Stimulated activated naive CD8-positive, alpha-beta T cell treated with anti-CD3 and anti-CD28 coated beads, Interleukin-15, Interleukin-2, amounts not matched to agents 100 ng/mL and 50 ng/mL, for 24 hours (primary cell): ENCODE data around the gene VPREB1.
"Not testable (repeated sequence)": the region's sequence is repeated elsewhere in the genome, so short reads cannot be mapped to it uniquely, and the experiment has no call there.

Experiments
- H3K27ac Mint-ChIP-seq: one replicate; pipeline ENCODE4 v1.8.0; 2021; ENCODE audit warnings: mild to moderate bottlenecking, mixed read lengths
- H3K27me3 Mint-ChIP-seq: one replicate; pipeline ENCODE4 v1.8.0; 2021; ENCODE audit warnings: mixed read lengths
- H3K36me3 Mint-ChIP-seq: one replicate; pipeline ENCODE4 v1.8.0; 2021; ENCODE audit warnings: low read depth, mixed read lengths
- H3K4me1 Mint-ChIP-seq: one replicate; pipeline ENCODE4 v1.8.0; 2021; ENCODE audit warnings: low read depth, mixed read lengths
- H3K4me3 Mint-ChIP-seq: one replicate; pipeline ENCODE4 v1.8.0; 2021; ENCODE audit warnings: mild to moderate bottlenecking, mixed read lengths
- H3K9me3 Mint-ChIP-seq: one replicate; pipeline ENCODE4 v1.8.0; 2021; ENCODE audit warnings: mixed read lengths

VPREB1 gene

GRCh38 chr22:22208652-22209051 lies 35.9 kb upstream of the VPREB1 start:
- H3K4me1 Mint-ChIP-seq: peaks cover 42% of the 10 kb centered on the region
- peaks cover 3% of the 10 kb centered on the region for H3K27me3 Mint-ChIP-seq
- no peaks in the 10 kb centered on the region for H3K36me3 Mint-ChIP-seq
- H3K9me3 Mint-ChIP-seq: no peaks in the 10 kb centered on the region
- H3K4me3 Mint-ChIP-seq: no peak overlapping the region
- no peak overlapping the region for H3K27ac Mint-ChIP-seq

- H3K4me1 Mint-ChIP-seq: peaks cover 42% of the 10 kb centered on the region
- not testable (repeated sequence) for H3K9me3 Mint-ChIP-seq, H3K27ac Mint-ChIP-seq, H3K27me3 Mint-ChIP-seq, H3K4me3 Mint-ChIP-seq, H3K36me3 Mint-ChIP-seq
Observed at GRCh38 chr22:22209080-22209640, 35.4 kb upstream of the VPREB1 start.

DNA sequence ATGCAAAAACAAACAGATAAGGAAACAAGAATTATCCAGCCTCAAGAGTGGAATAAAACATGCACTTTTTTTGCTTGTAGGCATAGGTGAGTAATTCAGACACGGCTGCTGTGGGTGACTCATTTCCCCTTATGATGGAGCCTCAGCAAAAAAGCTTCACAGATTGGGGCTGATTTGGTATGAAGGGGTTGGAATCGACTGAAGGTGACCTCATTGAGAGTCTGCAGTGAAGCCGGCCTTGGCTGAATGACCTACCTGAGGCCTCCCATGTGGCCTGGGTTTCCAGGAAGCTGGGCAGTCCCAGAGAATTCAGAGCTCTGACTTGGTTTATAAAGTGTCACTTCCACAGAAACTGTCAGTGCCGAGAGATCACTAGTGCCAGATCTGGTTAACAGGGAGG lies 34.2 kb upstream of the VPREB1 start:
- Mint-ChIP-seq H3K27ac (peak overlapping the region; percentile 91), H3K36me3 (no peaks in the 10 kb centered on the region), H3K4me1 (peaks cover 48% of the 10 kb centered on the region), H3K27me3 (peaks cover 3% of the 10 kb centered on the region), H3K4me3 (peak overlapping the region; percentile 19), H3K9me3 (no peaks in the 10 kb centered on the region)

DNA sequence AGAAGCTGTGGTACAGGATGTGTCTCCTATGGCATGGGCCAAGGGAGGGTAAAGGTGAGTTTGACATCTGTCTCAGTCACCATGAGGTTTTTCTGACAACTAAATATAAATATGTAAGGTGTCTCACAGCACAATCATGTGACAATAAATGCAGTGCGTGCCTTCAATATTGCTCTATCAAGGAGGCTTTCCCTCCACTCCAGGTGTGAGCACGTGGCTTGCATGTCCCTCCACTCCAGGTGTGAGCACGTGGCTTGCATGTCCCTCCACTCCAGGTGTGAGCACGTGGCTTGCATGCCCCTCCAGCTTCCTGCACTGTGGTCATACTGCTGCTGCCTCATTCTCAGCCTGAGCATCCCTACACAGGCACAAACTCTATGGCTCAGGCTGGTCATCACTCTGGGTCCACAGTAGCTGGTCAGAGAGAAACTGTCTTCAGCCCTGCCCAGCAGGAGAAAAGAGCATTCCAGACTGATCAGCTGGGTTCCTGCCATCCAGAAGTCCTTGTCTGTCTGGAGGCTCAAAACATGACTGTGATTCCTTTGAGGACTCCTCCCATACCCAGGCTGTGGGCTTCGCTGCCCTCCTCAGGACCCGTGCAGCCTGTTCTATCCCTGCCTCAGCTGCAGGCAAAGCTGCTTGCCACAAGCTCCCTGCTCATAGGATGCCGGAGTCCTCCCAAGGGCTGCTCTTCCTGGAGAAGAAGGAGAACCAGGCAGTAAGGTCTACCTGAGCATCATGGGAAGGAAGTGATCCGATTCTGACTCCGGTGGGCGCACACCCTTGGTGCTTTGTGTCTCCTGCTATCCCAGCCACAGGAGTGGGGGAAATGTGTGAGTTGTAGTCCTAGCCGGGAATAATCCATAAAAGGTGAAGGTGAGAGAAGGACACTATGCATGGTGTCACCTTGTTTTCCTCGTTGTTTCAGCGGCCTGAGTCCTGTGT lies 33.4 kb upstream of the VPREB1 start:
- Mint-ChIP-seq H3K36me3 (no peaks in the 10 kb centered on the region), H3K27ac (peak overlapping the region; percentile 91), H3K9me3 (no peaks in the 10 kb centered on the region), H3K27me3 (peaks cover 3% of the 10 kb centered on the region), H3K4me3 (no peak overlapping the region), H3K4me1 (peaks cover 55% of the 10 kb centered on the region)

DNA sequence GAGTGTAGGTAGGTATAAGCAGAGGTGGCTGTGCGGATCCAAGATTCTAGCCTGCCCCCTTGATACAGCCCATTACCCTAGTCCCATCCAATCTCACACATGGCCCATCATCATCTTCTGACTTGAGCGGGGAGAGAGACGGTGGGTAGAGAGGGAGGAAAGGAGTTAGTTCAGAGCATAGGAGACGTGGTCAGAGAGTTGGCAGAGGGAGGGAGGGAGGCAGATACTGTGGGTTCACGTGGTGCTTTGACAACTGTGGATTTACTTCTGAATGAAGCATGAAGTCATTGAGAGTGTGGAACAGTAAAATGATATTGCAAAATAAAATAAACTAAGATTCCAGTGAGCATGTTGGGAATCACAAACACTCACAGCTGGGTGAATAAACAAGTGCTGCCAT lies 31.4 kb upstream of the VPREB1 start:
- H3K36me3 Mint-ChIP-seq: no peaks in the 10 kb centered on the region
- peaks cover 46% of the 10 kb centered on the region for H3K4me1 Mint-ChIP-seq
- no peak overlapping the region for H3K4me3 Mint-ChIP-seq
- H3K27me3 Mint-ChIP-seq: peaks cover 3% of the 10 kb centered on the region
- H3K27ac Mint-ChIP-seq: no peak overlapping the region
- H3K9me3 Mint-ChIP-seq: no peaks in the 10 kb centered on the region

GRCh38 chr22:22214819-22215329 lies 29.7 kb upstream of the VPREB1 start:
- Mint-ChIP-seq H3K9me3 (no peaks in the 10 kb centered on the region), H3K36me3 (no peaks in the 10 kb centered on the region), H3K4me3 (no peak overlapping the region), H3K4me1 (peaks cover 34% of the 10 kb centered on the region), H3K27me3 (peaks cover 3% of the 10 kb centered on the region), H3K27ac (no peak overlapping the region)

DNA sequence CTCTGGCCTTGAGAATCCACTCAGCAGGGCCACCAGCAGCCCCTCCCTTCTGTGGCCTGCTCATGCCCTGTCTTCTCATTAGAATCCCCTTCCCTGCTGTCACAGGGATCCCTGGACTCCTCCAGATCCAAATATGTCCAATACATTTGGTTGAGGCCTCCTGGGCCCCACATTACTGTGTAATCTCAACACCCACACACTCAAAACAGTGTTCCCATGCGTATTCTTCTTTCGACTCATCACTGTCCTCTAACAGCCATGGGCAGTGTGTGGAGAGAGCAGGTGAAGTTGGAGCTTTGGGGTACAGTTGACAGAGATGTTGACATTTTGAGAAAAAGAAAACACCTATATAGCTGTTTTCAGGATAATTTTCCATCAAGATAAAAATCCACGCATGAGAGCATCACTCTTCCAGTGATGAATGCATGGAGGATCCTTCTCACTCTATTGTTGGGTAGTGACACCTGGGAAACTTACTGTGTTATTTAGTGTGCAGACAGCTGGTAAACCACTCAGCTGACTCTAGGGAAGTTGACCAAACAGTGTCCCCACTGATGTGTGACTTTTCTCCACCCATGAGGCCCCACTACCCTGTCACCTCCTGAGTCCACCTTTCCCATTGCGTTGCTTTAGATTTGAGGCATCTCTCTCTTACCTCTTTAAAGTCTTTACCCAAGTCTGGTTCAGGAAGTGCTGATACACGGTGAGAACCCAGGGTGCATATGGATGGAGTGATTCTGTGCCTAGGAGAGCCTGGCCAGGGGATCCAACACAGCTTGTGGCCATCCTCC lies 28.7 kb upstream of the VPREB1 start:
- Mint-ChIP-seq H3K36me3 (no peaks in the 10 kb centered on the region), H3K9me3 (no peaks in the 10 kb centered on the region), H3K4me1 (peaks cover 25% of the 10 kb centered on the region), H3K27me3 (peaks cover 3% of the 10 kb centered on the region), H3K4me3 (no peak overlapping the region), H3K27ac (no peak overlapping the region)

GRCh38 chr22:22216450-22216959 lies 28.1 kb upstream of the VPREB1 start:
- peaks cover 19% of the 10 kb centered on the region for H3K4me1 Mint-ChIP-seq
- H3K4me3 Mint-ChIP-seq: no peak overlapping the region
- no peaks in the 10 kb centered on the region for H3K9me3 Mint-ChIP-seq
- H3K27me3 Mint-ChIP-seq: peaks cover 3% of the 10 kb centered on the region
- H3K27ac Mint-ChIP-seq: no peak overlapping the region
- H3K36me3 Mint-ChIP-seq: no peaks in the 10 kb centered on the region

DNA sequence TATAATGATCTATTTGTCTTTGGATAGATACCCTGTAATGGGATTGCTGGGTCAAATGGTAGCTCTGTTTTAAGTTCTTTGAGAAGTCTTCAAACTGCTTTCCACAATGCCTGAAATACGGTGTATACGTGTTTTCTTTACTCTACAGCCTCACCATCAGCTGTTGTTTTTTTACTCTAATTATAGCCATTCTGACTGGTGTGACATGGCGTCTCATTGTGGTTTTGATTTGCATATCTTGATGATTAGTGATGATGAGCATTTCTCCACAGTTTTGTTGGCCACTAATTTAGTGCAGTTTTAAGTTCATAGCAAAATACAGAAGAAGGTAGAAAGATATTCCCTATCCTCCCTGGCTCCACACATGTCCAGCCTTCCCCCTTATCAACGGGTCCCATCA lies 26.3 kb upstream of the VPREB1 start:
- H3K4me3 Mint-ChIP-seq: no peak overlapping the region
- H3K9me3 Mint-ChIP-seq: no peaks in the 10 kb centered on the region
- peaks cover 16% of the 10 kb centered on the region for H3K4me1 Mint-ChIP-seq
- no peaks in the 10 kb centered on the region for H3K27me3 Mint-ChIP-seq
- H3K36me3 Mint-ChIP-seq: no peaks in the 10 kb centered on the region
- H3K27ac Mint-ChIP-seq: no peak overlapping the region

DNA sequence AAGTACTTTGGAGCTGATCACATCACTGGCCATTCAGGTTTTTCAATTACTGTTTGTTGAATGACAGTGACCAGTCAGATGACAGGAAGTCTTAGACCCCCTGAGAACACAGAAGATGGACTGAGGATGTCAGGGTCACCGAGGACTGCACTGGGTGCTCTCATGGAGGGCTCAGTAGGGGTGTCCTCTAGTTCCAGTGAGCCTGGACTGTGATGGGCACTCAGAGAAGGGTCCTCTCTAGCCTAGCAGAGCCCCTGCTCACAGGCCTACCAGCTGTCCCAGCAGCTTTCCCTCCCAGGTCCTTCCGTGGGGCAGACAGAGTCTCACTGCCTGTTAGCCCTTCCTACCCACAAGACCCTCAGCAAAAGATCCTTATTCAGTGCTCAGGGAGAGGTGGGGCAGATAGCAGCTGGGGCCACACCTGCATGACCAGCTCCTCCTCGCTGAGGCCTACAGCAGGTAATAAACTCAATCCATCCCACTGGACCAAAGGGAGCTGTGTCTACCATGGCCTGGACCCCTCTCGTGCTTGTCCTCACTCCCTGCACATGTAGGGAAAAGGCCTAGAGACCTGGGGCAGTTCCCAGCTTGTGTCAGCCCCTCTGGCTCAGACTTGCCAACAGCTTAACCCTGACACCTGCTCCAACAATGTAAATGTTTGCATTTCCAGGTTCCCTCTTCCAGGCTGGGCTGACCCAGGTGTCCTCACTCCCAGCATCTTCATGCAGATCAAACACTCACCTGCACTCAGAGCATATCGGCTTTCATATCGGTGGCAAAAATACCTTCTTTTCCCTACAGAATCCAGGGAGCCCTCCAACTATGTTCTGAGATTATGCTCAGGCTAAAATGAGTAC lies 25.2 kb upstream of the VPREB1 start:
- H3K36me3 Mint-ChIP-seq: no peaks in the 10 kb centered on the region

GRCh38 chr22:22221043-22221442 lies 23.5 kb upstream of the VPREB1 start:
- H3K27me3 Mint-ChIP-seq, H3K9me3 Mint-ChIP-seq, H3K36me3 Mint-ChIP-seq, H3K27ac Mint-ChIP-seq, H3K4me1 Mint-ChIP-seq, H3K4me3 Mint-ChIP-seq: not testable (repeated sequence)

More for the DNA sequence above, 25.2 kb upstream of the VPREB1 start:
- Mint-ChIP-seq H3K9me3 (no peaks in the 10 kb centered on the region), H3K4me1 (peaks cover 16% of the 10 kb centered on the region), H3K27me3 (no peaks in the 10 kb centered on the region), H3K27ac (no peak overlapping the region), H3K4me3 (no peak overlapping the region)

DNA sequence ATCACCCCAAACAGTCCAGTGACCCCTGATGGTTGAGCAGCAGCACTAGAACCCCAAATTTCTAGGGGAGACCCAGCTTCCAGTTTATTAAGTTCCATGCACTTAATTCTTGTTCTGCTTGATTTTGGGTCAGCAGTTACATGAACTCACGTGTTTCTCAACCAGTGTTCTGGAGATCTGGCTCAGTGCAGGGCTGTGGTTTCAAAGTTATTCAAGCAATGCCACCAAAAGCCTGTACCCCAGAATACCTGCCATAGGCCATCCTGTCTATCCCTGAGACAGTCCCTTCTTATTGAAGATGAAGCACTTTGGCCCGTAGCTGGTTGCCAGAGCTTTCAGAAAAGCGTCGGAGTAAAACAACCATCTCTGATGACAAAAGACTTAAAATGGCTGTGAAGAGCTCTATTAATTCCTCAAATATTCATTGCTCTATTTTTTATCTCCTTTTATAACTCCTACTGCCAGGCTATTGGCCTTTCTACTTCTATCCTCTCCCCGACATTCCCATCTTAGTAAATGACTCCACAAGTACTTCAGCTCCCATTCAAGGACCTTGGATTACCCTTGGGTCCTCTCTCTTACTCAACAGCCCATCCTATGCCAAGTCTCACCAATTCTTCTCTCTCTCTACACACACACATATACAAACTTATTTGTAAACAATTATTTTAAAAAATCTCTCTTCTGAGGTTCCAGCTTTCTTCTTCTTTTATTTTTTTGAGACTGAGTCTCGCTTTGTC lies 18.0 kb upstream of the VPREB1 start:
- H3K36me3 Mint-ChIP-seq: no peaks in the 10 kb centered on the region
- peaks cover 3% of the 10 kb centered on the region for H3K27me3 Mint-ChIP-seq
- no peak overlapping the region for H3K4me3 Mint-ChIP-seq
- peaks cover 5% of the 10 kb centered on the region for H3K4me1 Mint-ChIP-seq
- no peak overlapping the region for H3K27ac Mint-ChIP-seq
- H3K9me3 Mint-ChIP-seq: no peaks in the 10 kb centered on the region

- Mint-ChIP-seq H3K27me3 (peaks cover 3% of the 10 kb centered on the region), H3K4me1 (peaks cover 5% of the 10 kb centered on the region), H3K9me3 (no peaks in the 10 kb centered on the region), H3K36me3 (no peaks in the 10 kb centered on the region), H3K4me3 (no peak overlapping the region), H3K27ac (no peak overlapping the region)
Observed at GRCh38 chr22:22228421-22228820, 16.2 kb upstream of the VPREB1 start.
